Sigmoid colon (tissue), 7 donors: Measurements from ENCODE around the gene UBE2H. TPM values are rescaled to one million over a fixed set of nuclear protein-coding genes. Genes with fewer than 3 reads are reported as not detected.

Experiments used
- DNase-seq: peaks from one replicate; pipeline ENCODE4 v3.0.0-alpha.2; 2019
- H3K27ac ChIP-seq, 4 donors: fragments of 200-600 bp; sonication (generic); one replicate each; pipeline ENCODE4 v1.5.1; 2016 to 2019; ENCODE audit warnings: mild to moderate bottlenecking in 1 of 4
- H3K27me3 ChIP-seq, 3 donors: fragments of 200-600 bp; sonication (generic); one replicate each; pipeline ENCODE4 v1.5.1; 2019; ENCODE audit warnings: mild to moderate bottlenecking in 1 of 3
- H3K36me3 ChIP-seq, 4 donors: fragments of 200-600 bp; sonication (generic); one replicate each; pipeline ENCODE4 v1.5.1; 2016 to 2019
- H3K4me1 ChIP-seq, 4 donors: fragments of 200-600 bp; sonication (generic); one replicate each; pipeline ENCODE4 v1.5.1; 2017 to 2019
- H3K4me3 ChIP-seq, 4 donors: fragments of 200-600 bp; sonication (generic); one replicate each; pipeline ENCODE4 v1.5.1; 2017 to 2019; ENCODE audit warnings: mild to moderate bottlenecking in 2 of 4, moderate library complexity in 1 of 4
- H3K9me3 ChIP-seq, 4 donors: fragments of 200-600 bp in 3 of 4; sonication (generic) in 3 of 4; one replicate each; pipeline versions ENCODE4 v1.5.1 to v1.6.1; 2013 to 2019
- EP300 ChIP-seq, 4 donors: sonication (generic); formaldehyde crosslinking; IDR thresholded peaks; one replicate each; pipeline ENCODE4 v1.6.1; 2017; ENCODE audit warnings: antibody characterized with exemption in 4 of 4
- POLR2A ChIP-seq, 2 donors: fragments of 450-650 bp; IDR thresholded peaks; one replicate each; pipeline ENCODE4 v1.6.1; 2016; ENCODE audit warnings: antibody characterized with exemption in 2 of 2, mild to moderate bottlenecking in 2 of 2, moderate library complexity in 2 of 2
- POLR2AphosphoS5 ChIP-seq, 4 donors: sonication (generic); formaldehyde crosslinking; IDR thresholded peaks; one replicate each; pipeline ENCODE4 v1.6.1; 2017; ENCODE audit warnings: antibody characterized with exemption in 4 of 4
- whole genome bisulfite sequencing, 2 donors: extraction: QIAGEN DNeasy Blood & Tissue Kit; methylation state at CpG; one replicate each; pipeline ENCODE4 v1.1.7; 2013; 5-methylcytosine and 5-hydroxymethylcytosine counted together
- intact Hi-C: fragments of 100-400 bp; cut with DNase I; formaldehyde crosslinking; loops from one replicate; pipeline ENCODE4 v1.15.1; 2023
- polyA plus RNA-seq, 3 donors: library from polyadenylated mRNA; stranded (reverse); fragments of 200-250 nt; gene quantifications; one replicate each; pipeline ENCODE4 v1.2.3, GENCODE V29; 2013
- total RNA-seq, 4 donors: library from RNA; depleted of rRNA; stranded (reverse); fragments of >200 nt; gene quantifications; one replicate each; pipeline ENCODE4 v1.1.0, GENCODE V29; 2016
- TF ChIP-seq, protein P1 (sequence below), 4 experiments: fragments of 450-650 bp in 3 of 4; fragments of 200-600 bp in 1 of 4; IDR thresholded peaks; one replicate each; pipeline ENCODE4 v1.5.1; 2016 to 2019; ENCODE audit warnings: antibody characterized with exemption in 4 of 4, mild to moderate bottlenecking in 3 of 4, moderate library complexity in 2 of 4
- donor health status: healthy with polysubstance abuse.
- donor health status: Bipolar disorder and iron deficiency.
- donor health status: healthy.

The UBE2H gene
- total and polyA plus RNA-seq, 7 donors = 20.4 to 99.7 (median 68.8) TPM

DNA sequence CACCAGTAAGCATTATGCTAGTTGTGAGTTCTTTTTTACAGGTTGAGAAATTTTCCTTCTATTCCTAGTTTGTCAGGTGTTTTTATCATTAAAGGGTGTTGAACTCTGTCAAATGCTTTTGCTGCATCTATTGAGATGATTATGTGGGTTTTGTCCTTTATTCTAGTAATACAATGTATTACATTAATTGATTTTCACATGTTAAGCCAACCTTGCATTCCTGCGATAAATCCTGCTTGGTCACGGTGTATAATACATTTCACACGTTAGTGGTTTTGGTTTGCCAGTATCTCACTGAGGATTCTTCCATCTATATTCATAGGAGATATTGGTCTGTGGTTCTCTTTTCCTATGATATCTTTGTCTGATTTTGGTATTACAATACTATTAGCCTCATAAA lies 136.0 kb downstream of the UBE2H start:
- WGBS, 2 donors = 93 to 99% methylated on average over 3 of the region's 3 CpGs
- H3K9me3 ChIP-seq = peaks cover 0 to 4% (median 0%) of the 10 kb centered on the region in 4 donors
- no peaks in the 10 kb centered on the region for H3K27me3 ChIP-seq
- no peaks in the 10 kb centered on the region for H3K4me1 ChIP-seq
- no peak overlapping the region for H3K4me3 ChIP-seq
- no peak overlapping the region for H3K27ac ChIP-seq
- H3K36me3 ChIP-seq = no peaks in the 10 kb centered on the region
- intact Hi-C loops = no loop called here
- DNase-seq = no peak
- TF ChIP-seq, protein P1, sequence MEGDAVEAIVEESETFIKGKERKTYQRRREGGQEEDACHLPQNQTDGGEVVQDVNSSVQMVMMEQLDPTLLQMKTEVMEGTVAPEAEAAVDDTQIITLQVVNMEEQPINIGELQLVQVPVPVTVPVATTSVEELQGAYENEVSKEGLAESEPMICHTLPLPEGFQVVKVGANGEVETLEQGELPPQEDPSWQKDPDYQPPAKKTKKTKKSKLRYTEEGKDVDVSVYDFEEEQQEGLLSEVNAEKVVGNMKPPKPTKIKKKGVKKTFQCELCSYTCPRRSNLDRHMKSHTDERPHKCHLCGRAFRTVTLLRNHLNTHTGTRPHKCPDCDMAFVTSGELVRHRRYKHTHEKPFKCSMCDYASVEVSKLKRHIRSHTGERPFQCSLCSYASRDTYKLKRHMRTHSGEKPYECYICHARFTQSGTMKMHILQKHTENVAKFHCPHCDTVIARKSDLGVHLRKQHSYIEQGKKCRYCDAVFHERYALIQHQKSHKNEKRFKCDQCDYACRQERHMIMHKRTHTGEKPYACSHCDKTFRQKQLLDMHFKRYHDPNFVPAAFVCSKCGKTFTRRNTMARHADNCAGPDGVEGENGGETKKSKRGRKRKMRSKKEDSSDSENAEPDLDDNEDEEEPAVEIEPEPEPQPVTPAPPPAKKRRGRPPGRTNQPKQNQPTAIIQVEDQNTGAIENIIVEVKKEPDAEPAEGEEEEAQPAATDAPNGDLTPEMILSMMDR (IDR thresholded peaks at IDR 0.05) = no peak
- TF ChIP-seq EP300 (IDR thresholded peaks at IDR 0.05) (no peak), POLR2A (IDR thresholded peaks at IDR 0.05) (no peak), POLR2AphosphoS5 (IDR thresholded peaks at IDR 0.05) (no peak)

DNA sequence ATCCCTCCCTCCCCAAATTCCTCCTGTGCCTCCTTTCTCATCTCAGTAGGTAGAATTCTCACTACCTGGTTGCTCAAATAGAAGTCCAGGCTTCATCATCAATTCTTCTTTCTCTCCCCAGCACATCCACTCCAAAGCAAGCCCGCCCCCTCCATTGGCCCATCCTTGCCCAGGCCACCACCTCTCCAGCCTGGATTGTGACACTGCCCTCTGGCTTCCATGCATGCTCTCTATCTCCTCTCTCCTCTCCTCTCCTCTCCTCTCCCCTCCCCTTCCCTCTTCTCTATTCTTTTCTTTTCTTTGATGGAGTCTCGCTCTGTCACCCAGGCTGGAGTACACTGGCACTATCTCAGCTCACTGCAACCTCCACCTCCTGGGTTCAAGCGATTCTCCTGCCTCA lies 144.9 kb downstream of the UBE2H start:
- Histone ChIP-seq H3K27ac (no peak overlapping the region), H3K4me1 (no peaks in the 10 kb centered on the region), H3K36me3 (no peaks in the 10 kb centered on the region), H3K9me3 (no peaks in the 10 kb centered on the region), H3K4me3 (no peak overlapping the region), H3K27me3 (no peaks in the 10 kb centered on the region)
- TF ChIP-seq POLR2AphosphoS5 (IDR thresholded peaks at IDR 0.05) = no peak
- no peak for TF ChIP-seq EP300 (IDR thresholded peaks at IDR 0.05)
- TF ChIP-seq, protein P1 (IDR thresholded peaks at IDR 0.05) = no peak
- TF ChIP-seq POLR2A (IDR thresholded peaks at IDR 0.05) = no peak
- intact Hi-C loops = no loop called here
- 94 to 97% methylated on average over 3 of the region's 3 CpGs for WGBS, 2 donors
- DNase-seq = no peak

DNA sequence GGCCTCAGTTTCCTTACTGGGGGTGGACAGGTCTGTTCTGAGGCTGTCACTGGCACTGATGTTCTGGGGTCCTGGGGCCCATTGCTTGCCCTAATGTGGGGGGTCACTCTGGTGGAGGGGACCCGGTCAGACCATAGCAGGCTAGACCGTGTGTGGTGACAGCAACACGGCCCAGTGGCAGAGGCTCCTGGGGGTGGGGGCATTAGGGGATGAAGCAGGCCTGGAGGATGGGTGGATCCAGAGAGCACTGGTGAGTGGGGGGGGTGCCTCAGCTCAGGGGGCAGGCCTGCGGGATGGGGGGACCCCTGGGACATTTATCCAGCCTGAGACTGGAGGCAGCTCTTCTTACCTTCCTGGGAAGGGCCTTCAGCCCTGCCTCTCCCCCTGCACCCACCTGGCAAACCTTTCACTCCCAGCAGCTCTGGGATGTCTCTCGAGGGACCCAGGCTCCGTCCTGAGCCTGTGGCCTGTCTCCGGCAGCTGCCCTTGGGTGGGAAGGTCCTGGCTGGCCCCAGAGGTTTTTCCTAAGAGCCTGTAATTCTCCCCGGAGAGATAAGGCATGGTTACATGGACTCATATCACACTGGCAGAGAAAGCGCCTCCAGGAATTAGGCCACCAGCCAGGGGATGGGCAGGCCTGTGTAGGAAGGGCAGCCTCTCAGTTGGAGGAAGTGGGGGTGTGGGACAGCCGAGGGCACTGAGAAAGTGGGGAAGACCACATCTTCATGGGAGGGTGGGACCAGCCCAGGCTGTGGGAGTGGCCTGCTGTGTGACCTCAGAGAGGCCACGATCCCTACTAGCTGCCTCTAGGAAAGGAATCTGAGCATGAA lies 147.7 kb downstream of the UBE2H start:
- Histone ChIP-seq H3K4me1 (no peaks in the 10 kb centered on the region), H3K27ac (no peak overlapping the region), H3K36me3 (no peaks in the 10 kb centered on the region), H3K9me3 (no peaks in the 10 kb centered on the region), H3K4me3 (no peak overlapping the region), H3K27me3 (peaks cover 0 to 6% (median 0%) of the 10 kb centered on the region in 3 donors)
- 71 to 75% methylated on average over 11 of the region's 11 CpGs for WGBS, 2 donors
- intact Hi-C loops = no loop called here
- TF ChIP-seq, protein P1 (IDR thresholded peaks at IDR 0.05) = no peak
- no peak for TF ChIP-seq POLR2AphosphoS5 (IDR thresholded peaks at IDR 0.05)
- no peak for TF ChIP-seq EP300 (IDR thresholded peaks at IDR 0.05)
- TF ChIP-seq POLR2A (IDR thresholded peaks at IDR 0.05) = no peak
- no peak for DNase-seq

DNA sequence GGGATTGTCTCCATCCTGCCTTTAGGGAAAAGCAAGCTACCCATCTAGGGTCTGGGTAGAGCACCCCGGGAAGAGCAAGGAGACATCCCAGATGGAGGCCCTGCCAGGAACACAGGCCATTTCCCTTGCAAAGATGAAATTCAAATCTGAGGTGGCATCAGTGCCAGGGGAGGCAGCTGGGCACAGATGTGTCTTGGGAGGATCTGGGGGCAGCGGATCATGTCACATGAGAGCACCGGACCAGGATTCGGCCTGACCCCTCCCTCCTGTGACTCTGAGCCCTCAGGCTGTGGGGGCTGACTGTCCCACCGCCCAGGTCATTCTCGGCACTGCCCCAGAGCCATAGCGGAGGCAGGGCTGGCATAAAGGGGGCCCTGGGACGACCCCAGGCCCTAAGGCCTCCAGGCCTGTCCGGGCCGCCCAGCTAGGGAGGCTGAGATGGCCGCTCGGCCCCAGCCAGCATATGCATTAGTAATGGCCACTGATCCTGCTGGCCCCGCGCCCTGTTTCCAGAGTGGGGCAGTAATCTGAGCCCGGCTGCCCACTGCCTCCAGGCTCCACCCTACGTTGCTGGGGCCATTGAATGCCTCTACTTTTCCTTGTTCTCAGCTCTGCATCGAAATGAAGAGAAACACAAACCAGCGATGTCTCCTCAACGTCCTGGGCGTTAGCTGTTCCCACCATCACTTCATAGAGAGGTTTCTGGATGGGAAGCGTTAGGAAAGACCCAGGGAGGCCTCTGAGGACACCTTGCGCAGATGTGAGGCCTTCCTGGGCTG lies 148.5 kb downstream of the UBE2H start:
- H3K9me3 ChIP-seq = no peaks in the 10 kb centered on the region
- WGBS, 2 donors = 93% methylated on average over 22 of the region's 22 CpGs
- no peak overlapping the region for H3K4me3 ChIP-seq
- H3K27me3 ChIP-seq = peaks cover 0 to 9% (median 0%) of the 10 kb centered on the region in 3 donors
- TF ChIP-seq, protein P1 (IDR thresholded peaks at IDR 0.05) = no peak
- TF ChIP-seq EP300 (IDR thresholded peaks at IDR 0.05) (no peak), POLR2A (IDR thresholded peaks at IDR 0.05) (no peak), POLR2AphosphoS5 (IDR thresholded peaks at IDR 0.05) (no peak)
- no peaks in the 10 kb centered on the region for H3K4me1 ChIP-seq
- no peak for DNase-seq
- H3K27ac ChIP-seq = no peak overlapping the region
- no peaks in the 10 kb centered on the region for H3K36me3 ChIP-seq
- intact Hi-C loops = no loop called here
